Osteoblast (primary cell): ENCODE results near the gene CDK4. TPM values are rescaled to one million over a fixed set of nuclear protein-coding genes. Genes with fewer than 3 reads are reported as not detected.

Experiments used
- DNase-seq: peaks from one replicate; pipeline ENCODE4 v3.0.0; 2011; ENCODE audit warnings: low spot score, mixed read lengths; ENCODE audit not compliant: insufficient read length; ENCODE audit errors: missing footprints
- H2AFZ ChIP-seq: 2 replicates; pipeline ENCODE4 v1.6.0; 2011; ENCODE audit warnings: mild to moderate bottlenecking, low read length
- H3K27ac ChIP-seq: 2 replicates; pipeline ENCODE4 v1.5.1; 2011; ENCODE audit warnings: mild to moderate bottlenecking, low read depth, low read length, moderate library complexity
- H3K27me3 ChIP-seq: 2 replicates; pipeline ENCODE4 v1.6.0; 2012; ENCODE audit warnings: mild to moderate bottlenecking, control low read depth, inconsistent platforms, low read length, moderate library complexity; ENCODE audit not compliant: insufficient read depth
- H3K36me3 ChIP-seq: 2 replicates; pipeline ENCODE4 v1.5.1; 2011; ENCODE audit warnings: mild to moderate bottlenecking, low read length, control low read depth, moderate library complexity; ENCODE audit not compliant: insufficient read depth
- H3K4me1 ChIP-seq: 2 replicates; pipeline ENCODE4 v1.5.1; 2011; ENCODE audit warnings: mild to moderate bottlenecking, low read length, control low read depth, moderate library complexity; ENCODE audit not compliant: insufficient read depth
- H3K4me2 ChIP-seq: 2 replicates; pipeline ENCODE4 v1.6.0; 2011; ENCODE audit warnings: mild to moderate bottlenecking, low read length; ENCODE audit not compliant: insufficient read depth
- H3K4me3 ChIP-seq: fragments of 200-600 bp; sonication (generic); 3 replicates; pipeline ENCODE4 v1.5.1; 2012; ENCODE audit warnings: mild to moderate bottlenecking, low read length, inconsistent platforms; ENCODE audit not compliant: insufficient read depth
- H3K79me2 ChIP-seq: 2 replicates; pipeline ENCODE4 v1.6.0; 2012; ENCODE audit warnings: mild to moderate bottlenecking, low read length, control low read depth, inconsistent platforms; ENCODE audit not compliant: insufficient read depth
- H3K9me3 ChIP-seq: 2 replicates; pipeline ENCODE4 v1.5.1; 2011; ENCODE audit warnings: low read depth, low read length, control low read depth
- H4K20me1 ChIP-seq: 2 replicates; pipeline ENCODE4 v1.6.0; 2012; ENCODE audit warnings: mild to moderate bottlenecking, low read length, control low read depth; ENCODE audit not compliant: insufficient read depth
- total RNA-seq: library from RNA; depleted of rRNA; stranded (reverse); fragments of >200 nt; gene quantifications from 2 replicates; pipeline ENCODE4 v1.2.3, GENCODE V29; 2012
- TF ChIP-seq, protein P1 (sequence below): IDR thresholded peaks from 2 replicates; pipeline ENCODE4 v1.5.1; 2011; ENCODE audit warnings: mild to moderate bottlenecking, low read depth, low read length, moderate library complexity; ENCODE audit errors: extremely low read depth

Gene CDK4
- total RNA-seq, 1 donor = 293 TPM

- Histone ChIP-seq H2AFZ (no peak overlapping the region), H3K27ac (no peak overlapping the region), H3K27me3 (peaks cover 90% of the 10 kb centered on the region), H3K4me2 (peak overlapping the region; percentile 43), H3K79me2 (no peaks in the 10 kb centered on the region), H4K20me1 (peaks cover 4% of the 10 kb centered on the region), H3K36me3 (no peaks in the 10 kb centered on the region), H3K9me3 (no peaks in the 10 kb centered on the region), H3K4me3 (peak overlapping the region; percentile 16), H3K4me1 (peaks cover 9% of the 10 kb centered on the region)
- TF ChIP-seq, protein P1, sequence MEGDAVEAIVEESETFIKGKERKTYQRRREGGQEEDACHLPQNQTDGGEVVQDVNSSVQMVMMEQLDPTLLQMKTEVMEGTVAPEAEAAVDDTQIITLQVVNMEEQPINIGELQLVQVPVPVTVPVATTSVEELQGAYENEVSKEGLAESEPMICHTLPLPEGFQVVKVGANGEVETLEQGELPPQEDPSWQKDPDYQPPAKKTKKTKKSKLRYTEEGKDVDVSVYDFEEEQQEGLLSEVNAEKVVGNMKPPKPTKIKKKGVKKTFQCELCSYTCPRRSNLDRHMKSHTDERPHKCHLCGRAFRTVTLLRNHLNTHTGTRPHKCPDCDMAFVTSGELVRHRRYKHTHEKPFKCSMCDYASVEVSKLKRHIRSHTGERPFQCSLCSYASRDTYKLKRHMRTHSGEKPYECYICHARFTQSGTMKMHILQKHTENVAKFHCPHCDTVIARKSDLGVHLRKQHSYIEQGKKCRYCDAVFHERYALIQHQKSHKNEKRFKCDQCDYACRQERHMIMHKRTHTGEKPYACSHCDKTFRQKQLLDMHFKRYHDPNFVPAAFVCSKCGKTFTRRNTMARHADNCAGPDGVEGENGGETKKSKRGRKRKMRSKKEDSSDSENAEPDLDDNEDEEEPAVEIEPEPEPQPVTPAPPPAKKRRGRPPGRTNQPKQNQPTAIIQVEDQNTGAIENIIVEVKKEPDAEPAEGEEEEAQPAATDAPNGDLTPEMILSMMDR = peak; percentile 8
- peak; percentile 93 for DNase-seq
Measured at GRCh38 chr12:57737467-57738460, 14.3 kb downstream of the CDK4 start.

GRCh38 chr12:57736741-57737466 is 15.2 kb downstream of the CDK4 start:
- DNase-seq = peak; percentile 89
- TF ChIP-seq, protein P1 = no peak
- H3K4me3 ChIP-seq = peak overlapping the region; percentile 52
- peak overlapping the region; percentile 58 for H3K4me2 ChIP-seq
- no peaks in the 10 kb centered on the region for H3K79me2 ChIP-seq
- no peaks in the 10 kb centered on the region for H3K9me3 ChIP-seq
- peaks cover 4% of the 10 kb centered on the region for H4K20me1 ChIP-seq
- peaks cover 82% of the 10 kb centered on the region for H3K27me3 ChIP-seq
- H3K4me1 ChIP-seq = peaks cover 9% of the 10 kb centered on the region
- no peak overlapping the region for H2AFZ ChIP-seq
- no peak overlapping the region for H3K27ac ChIP-seq
- H3K36me3 ChIP-seq = no peaks in the 10 kb centered on the region

DNA sequence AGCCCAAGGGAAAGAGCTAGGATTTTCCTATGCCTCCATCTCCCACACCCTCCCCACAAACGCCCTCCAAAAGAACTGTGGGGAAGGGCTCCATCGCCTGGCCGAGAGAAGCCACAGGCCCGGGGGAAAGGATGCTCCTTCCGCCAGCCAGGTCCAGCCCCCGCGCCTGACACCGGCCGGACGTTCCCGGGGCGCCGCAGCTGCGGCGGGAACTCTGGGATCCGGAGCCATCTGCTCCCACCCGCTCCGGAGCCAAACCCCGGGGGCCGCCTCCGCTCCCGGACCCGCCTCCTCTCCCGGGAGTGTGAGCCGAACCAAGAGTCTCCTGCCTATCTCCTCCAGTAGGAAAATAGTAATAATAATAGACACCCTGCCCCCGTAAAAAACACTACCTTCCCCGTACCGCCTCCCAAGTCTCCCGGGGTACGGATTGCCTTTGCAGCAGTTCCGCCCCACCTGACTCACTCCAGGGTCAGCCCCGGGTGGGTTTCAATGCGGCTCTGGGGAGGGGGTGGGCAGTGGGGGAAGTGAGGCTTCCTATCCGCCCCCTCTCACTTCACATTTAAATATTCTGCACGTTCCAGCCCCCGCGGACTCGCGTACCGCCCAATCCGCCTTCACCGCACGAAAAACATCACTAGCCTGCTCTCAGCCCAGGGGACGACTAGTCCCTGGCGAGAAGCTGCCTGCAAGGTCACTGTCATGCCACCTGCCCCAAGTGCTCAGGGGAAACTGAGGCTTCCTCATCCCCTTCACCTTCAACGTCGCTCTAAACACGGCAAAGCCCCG is 16.0 kb downstream of the CDK4 start:
- Histone ChIP-seq H4K20me1 (peaks cover 4% of the 10 kb centered on the region), H3K27ac (no peak overlapping the region), H3K4me2 (peak overlapping the region; percentile 58), H2AFZ (peak overlapping the region; percentile 25), H3K27me3 (peaks cover 78% of the 10 kb centered on the region), H3K36me3 (no peaks in the 10 kb centered on the region), H3K4me1 (peaks cover 9% of the 10 kb centered on the region), H3K9me3 (no peaks in the 10 kb centered on the region), H3K79me2 (no peaks in the 10 kb centered on the region), H3K4me3 (peak overlapping the region; percentile 52)
- peak; percentile 95 for DNase-seq
- TF ChIP-seq, protein P1 = peak; percentile 29
